ENCODE data around the gene PRR5L.
"Not testable (repeated sequence)": the region's sequence is repeated elsewhere in the genome, so short reads cannot be mapped to it uniquely, and the experiment has no call there.

Gene PRR5L

DNA sequence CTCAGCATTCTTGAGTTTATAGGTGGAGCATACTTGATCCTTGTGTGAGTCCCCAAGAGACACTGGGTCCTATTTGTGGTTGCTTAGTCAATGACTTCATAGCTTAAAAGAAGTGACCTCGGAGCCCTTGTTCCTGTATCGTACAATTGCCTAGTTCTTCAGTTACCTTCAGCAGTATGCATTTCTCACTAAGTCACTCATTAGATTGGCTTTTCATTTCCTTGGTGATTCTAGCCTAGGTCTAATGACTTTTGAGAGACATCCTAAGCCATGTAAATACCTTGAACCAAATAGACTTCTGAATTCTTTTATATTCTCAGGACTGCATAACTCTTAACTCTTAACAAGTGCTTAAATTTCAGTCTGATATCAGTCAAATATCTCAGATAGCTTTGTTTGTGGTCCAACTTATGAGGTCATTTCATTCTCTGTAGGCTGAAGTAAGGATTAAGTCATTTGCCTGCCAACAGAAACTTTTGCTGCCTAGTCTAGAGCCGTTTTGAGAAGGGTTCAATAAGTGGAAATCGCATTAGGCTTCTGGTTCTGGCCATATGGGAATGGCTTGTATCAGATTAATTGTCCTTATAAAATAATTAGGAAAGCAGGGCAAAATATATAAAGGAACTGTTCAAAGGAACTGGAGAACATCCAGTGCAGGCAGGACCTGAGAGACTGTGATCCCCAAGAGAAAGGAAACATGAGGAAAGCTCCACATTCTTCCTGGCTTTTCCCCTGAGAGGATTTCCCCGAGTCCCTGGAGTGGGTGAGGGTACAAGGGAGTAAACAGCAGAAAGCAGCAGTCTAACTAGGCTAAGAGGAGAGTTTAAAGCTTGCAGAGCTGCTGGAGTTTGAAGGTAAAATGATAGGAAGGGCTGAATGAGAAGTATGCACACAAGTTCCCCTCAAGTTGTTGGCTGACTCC lies 174.1 kb downstream of the PRR5L start:
- DNase-seq: no peak

DNA sequence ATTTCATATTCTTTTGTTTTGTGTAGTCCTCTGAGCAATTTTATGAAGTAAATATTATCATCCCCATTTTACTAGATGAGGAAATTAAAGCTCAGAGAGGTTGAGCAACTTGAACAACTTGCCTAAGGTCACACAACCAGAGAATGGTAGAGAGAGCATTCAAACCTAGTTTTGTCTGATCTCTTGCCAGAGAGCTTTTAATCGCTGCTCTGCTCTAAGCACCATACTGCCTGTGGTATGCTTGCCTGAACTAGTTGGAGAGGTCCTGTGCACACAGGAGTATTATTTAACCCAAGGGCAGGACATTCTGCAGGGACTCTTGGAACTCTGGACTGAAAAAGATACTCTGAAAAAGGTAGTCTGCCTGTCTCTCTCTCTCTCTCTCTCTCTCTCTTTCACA lies 175.5 kb downstream of the PRR5L start:
- DNase-seq: no peak

DNA sequence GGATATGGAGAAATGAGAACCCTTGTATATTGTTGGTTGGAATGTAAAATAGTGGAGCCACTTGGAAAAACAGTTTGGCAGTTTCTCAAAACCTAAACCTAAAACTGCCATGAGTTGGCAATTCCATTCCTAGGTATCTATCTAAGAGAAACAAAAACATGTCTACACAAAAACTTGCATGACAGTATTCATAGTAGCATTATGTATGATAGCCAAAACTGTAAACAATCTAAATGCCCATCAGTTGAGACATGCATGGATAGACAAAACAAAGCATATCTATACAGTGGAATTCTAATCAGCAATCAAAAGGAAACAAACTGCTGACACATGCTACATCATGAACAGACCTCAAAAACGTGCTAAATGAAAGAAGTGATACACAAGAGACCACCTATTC lies 179.1 kb downstream of the PRR5L start:
- DNase-seq: no peak

DNA sequence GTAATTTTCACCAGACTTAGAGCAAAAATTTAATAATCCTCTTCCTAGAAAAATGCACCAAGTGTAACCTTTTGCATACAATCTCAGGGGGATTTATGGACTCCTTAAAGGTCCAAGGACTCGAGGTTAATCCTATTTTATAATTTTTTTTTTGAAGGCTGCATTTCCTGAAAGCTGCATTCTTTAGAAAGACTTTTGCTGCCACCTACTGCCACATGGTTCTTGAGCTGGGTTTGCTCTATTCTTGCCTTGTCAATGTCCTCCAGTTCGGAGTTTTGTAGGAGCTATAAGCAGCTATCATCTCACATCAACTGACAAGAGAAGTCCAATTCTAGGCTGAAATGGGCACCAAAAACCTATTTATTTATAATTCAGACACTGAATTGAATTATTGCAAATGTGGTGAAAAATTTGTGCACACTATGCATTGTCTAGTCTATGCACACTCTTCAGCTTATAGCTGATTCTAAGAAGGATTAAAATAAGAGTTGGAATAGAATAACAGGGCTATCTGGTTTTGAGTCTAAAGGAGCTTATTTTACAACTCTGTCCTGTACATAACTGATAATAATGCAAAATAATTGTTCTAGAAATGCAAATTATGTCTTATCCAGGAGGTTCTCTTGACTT lies 182.7 kb downstream of the PRR5L start:
- peak; percentile 76 for DNase-seq

DNA sequence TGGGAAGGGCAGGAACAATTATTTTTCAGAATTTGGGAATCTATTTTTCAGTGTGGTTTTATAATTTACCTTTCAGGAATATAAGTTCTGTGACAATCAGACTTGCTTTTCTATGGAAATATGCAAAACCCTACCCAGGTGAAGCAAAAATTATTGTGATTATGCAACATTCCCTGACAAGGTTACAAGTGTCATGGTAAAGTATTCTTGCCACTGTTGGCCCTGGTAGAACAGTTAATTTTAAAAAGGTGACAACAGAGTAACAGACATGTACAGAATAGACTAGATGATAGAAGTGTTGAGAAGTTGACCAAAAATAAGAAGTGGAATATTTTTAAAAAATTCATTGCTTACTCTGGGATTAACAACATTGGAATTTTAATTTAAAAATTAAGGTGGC lies 184.7 kb downstream of the PRR5L start:
- DNase-seq: no peak

DNA sequence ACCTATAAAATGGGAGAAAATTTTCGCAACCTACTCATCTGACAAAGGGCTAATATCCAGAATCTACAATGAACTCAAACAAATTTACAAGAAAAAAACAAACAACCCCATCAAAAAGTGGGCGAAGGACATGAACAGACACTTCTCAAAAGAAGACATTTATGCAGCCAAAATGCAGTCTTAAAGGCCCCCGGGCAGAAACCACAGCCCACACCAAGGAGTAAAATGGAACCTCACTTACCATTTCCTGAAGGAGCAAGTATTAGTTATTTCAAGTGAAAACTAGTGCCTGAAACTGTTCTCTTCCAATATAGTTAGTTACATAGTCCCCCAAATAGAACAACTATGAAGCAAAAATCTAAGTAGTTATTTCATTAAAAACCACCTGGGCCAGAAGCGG lies 187.0 kb downstream of the PRR5L start:
- DNase-seq: not testable (repeated sequence)

DNA sequence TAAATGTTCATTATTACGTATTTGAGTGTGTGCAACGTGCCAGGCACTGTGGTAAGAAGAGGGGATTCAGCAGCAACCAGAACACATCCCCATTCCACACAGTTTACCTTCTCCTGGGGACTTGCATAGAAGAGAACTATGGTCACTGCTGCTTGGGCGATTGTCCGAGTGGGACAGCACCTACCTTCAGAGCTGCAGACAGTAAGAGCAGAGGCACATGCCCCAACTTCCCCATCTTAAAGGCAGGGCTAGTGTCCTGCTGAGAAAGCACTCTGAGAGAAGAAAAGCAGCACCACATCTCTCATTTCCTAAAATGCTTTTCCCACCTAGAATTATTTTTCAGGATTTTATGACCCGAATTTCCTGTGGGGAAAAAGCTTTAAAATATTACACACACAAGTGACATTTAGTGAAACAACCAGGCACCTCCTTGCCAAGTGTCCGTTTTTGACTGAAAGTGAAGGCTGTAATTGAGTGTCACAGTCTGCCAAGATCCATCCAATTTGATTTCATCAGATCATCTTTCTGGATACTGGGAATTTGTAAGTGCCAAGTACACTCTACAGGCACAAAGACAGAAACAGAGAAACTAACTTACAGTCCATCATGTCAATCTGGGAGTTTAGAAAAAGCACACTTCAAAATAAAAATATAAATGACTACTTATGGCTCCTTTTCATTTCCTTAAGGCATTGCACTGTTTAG lies 189.4 kb downstream of the PRR5L start:
- no peak for DNase-seq

DNA sequence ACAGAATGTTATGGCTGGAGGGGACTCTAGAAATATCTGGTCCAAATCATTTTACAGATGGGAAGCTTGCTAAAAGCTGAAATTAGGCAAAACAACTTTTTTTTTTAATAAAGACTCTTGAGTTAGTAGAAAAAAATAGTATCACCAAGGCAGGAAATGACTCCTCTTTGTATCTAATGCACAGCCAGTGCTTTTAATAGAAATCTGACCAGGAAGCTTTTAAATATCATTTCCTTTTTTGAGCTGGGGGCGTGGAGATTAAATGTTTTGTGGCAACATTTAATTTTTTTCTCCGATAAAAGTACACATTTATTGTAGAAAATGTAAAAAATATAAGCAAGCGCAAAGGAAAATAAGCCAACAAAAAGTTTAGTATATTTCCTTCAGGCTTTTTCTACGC lies 191.5 kb downstream of the PRR5L start:
- no peak for DNase-seq

DNA sequence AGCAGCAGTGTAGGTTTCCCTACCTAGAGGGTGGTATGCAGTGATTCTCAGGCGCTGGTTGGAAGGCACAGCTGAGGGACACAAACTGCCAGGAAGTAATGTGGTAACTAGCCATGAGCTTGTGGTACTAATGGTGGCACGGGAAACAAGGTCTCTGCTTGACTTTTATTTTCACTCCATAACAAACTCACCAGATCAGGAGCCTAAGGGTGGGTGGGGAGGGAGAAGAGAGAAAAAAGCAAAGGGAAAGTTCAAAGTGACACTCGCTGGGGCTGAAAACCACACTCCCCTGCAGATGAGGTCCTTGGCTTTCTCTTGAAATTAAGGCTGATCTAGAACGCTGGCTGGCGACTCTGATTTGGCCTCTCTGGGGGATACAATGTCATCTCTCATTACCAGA lies 192.0 kb downstream of the PRR5L start:
- DNase-seq: no peak

DNA sequence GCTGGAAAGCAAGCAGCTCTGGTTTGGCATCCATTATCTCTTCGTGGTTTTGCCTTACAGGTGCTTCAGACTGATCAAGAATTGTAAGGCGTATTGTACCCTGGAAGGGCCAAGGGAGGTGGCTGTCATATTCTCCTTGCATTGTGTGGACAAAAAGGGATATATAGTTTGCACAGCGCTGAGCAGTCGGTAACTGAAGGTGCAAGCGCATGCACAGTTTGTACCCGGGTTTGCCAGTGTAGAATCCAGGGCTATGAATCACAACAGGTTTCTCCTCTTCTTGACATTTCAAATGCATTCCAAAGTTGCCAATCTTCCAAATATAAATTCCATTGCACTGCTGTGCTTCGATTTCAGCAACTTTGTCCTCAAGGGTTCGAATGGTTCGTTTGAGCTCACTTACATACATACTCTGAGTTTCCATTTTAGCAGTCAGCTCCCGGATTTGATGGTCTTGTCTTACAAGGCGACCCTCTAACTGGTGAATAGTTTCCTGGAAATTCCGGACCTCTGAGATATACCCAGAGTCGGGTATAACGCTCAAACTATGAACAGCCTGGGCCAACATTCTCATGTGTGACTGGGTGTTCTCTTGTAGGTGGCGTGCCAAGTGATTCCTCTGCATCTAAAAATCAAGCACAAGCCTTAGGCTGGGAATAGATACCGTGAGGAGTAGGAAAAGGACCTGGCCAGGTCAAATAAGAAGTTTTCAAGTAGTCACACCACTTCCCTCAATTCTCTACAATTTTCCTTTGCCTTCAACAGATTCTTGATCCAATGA lies 194.1 kb downstream of the PRR5L start:
- no peak for DNase-seq

DNA sequence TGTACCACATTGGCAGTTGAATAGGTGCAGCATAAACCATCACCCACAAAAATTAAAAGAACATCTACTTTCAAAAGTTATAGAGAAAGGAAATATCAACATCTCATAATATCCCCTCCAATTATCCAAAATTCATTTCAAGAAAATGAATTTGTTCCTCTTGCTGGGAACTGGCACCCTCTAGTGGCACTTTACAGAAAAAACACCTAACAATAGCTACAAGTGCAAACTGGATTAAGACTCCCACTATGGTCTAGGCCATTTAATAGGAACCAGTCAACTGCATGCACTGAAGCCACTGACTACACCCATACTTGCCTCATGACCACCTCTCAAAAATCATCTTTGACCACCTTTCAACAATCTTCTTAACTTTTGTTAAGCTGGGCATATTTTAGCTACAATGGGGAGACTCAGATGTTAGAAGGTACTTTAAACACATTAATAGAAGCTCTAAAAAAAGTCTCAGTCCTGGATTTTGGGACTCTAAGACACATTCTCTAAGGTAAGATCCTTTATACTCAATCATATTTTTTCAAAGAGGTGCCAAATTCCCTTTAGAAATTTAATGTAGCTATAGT lies 196.7 kb downstream of the PRR5L start:
- DNase-seq: peak; percentile 47

DNA sequence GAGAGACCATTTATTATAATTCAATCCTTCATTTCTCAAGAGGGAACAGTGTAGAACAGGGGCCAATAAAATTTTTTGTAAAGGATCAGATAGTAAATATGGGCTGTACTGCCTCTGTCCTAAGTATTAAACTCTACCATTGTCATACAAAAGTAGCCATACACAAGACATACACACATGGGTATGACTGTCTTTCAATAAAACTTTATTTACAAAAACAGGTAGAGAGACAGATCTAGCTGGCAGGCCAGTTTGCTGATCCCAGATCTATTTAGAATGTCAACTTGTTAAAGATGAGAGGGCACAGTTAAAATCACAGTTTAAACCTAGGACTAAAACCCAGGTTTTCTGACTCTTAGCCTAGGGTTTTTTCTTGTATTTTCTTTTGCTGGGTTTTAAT lies 197.2 kb downstream of the PRR5L start:
- DNase-seq: no peak

DNA sequence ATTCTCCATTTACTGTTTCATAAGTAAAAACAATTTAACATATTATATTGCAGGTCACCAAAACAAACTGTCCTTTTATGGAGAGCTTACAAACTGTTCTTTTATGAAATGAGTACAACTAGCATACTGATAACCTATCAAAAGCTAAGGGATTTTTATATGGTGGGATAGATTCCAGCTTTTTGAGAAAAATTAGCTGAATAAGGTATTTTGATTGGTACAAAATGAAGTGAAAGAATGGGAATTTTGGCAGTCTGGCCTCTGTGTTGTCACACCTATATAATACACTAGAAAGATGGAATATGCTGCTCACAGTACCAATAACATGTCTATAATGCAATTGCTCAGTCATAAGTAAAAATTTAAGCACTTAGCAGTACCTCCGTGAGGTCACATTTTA lies 202.6 kb downstream of the PRR5L start:
- no peak for DNase-seq

DNA sequence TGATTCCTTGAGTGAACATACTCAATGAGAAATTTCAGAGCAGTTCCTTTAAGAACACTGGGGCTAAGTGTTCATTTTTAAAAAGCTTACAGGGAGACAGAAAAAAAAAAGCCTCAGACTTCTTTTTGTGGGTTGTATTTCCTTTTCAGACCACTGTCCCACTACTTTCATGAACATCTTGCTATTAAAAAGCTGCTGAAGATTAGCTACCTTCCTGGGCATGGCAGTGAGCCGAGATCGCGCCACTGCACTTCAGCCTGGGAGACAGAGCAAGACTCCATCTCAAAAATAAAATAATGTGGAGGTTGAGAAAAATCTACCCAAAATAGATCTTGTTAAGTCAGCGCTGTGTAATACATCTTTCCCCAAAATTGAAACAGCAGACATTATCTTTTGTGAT lies 203.2 kb downstream of the PRR5L start:
- DNase-seq: no peak

DNA sequence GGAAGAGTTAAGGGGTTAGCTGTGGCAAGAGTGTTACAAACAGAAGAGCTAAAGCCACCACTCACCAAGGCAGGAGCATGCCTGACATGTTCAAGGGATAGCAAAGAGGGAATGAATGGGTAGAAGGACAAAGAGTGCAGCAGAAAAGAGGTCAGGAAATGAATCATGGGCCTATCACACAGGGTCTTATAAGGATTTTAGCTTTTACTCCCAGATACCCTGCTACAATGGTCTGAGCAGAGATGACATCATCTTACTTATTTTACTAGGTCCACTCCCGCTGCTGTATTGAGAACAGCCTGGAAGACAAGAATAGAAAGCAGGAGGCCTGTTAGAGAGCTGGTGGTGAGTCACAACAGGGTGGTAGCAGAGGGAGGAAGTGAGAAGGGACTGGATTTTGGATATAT lies 204.2 kb downstream of the PRR5L start:
- peak; percentile 19 for DNase-seq

DNA sequence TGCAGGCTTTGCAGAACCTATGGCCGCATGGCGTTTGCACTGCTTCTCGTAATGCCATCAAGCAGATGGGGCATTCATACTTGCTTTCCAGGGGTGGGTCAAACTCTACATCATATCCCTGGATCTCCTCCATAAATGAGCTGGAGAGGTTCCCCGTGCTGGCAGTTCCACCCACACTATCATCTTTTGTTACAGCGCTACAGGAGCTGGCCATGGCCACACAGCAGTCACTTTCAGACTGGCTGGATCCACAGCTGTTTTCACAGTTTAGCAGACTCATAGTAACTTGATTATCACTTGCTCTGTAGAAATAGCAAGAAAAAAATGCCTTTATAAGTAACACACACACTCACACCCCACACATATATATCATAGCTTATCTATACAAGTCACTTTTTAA lies 205.1 kb downstream of the PRR5L start:
- DNase-seq: peak; percentile 18

DNA sequence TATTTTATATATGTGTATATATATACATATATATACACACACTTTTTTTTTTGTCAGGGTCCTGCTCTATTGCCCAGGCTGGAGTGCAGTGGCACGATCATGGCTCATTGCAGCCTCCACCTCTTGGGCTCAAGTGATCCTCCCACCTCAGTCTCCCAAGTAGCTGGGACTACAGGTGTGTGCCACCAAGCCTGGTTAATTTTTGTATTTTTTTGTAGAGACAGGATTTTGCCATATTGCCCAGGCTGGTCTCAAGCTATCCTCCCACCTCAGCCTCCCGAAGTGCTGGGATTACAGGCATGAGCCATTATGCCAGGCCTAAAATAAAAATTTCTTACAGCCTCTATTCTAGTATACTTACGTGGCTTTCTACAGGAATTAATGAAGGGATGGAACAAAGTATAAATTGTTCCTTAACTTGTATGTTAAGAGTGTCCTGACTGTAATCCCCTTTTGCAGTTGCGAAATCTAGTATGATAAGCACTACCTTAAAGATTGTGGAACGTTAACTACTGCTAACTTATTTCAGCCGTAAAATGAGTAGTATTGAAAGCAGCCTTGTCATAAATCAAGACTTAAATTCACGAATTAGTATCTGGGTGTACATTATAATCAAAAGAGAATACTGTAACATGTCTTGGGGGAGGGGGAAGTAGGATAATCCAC lies 211.9 kb downstream of the PRR5L start:
- DNase-seq: no peak

DNA sequence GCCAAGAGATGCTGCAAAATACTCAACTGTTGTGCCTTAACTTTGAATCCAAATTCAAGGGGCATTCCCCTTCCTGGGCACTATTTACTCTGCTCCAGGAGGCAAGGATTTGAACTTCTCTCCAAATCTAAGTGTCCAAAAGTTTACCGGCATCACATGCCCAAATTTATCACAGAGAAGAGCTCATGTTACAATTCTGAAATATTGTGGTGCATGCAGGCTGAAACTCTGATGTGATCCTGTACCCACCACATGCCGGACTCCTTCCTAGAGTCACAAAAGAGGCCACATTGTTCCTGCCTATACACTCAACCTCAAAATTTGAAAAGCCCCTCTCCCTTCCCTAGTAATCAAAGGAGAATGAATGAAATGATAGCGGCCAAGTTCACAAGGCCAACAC lies 212.7 kb downstream of the PRR5L start:
- DNase-seq: no peak

DNA sequence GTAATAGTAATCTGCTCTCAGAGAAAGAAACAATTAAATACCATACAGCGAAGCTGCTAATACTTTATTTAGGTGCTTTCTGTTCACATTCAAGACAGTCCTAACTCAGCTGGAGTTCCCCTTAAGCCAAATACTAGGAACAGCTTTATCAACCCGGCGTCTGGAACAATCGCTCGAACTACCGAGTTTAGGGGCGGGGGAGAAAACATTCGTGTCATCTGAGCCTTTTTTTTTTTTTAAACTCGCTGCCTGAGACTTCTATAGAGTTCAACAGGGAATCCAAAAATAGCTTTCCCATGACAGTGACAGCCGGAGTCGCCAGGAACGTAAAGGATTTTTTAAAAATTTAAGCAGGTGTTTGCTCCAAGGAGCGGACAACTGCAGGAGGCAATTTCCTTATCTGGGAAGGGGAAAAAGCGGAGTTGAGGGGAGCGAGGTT lies 213.1 kb downstream of the PRR5L start:
- peak; percentile 24 for DNase-seq

DNA sequence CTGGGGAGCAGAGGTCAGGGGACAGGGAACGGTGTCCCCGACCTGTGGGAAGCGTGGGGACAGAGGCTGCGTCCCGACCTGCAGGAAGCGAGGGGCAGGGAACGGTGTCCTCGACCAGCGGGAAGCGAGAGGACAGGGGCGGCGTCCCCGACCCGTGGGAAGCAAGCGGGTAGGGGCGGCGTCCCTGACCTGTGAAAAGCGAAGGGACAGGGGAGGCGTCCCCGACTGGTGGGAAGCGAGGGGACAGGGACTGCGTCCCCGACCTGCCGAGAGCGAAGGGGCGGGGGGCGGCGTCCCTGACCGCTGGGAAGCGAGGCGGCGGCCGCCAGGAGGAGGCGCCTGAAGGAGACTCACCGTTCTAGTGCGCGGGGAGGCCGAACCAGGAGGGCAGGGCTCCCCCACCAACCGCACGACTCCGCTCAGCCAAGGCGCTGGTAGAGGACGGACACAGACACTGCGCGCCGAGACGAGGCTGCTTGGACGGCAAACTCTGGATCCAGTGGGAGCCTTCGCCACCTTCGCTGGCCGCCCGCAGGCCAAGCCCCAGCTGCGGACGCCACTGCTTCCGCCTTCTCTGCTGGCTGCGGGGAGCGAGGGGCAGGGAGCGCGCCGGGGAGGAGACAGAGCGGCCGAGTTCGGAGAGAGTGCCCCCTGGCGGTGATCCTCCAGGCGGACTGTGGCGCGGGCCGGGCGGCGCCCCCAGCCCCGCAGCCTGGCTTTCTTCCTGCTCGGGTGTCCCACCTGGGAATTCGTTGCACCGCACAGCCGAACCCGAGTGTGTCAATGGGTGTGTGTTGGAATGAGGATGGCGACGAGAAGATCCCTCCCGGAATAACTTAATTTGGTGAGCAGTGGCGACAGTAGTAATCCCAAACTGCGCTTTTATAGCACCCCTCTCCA lies 213.9 kb downstream of the PRR5L start, which contains the start of gene TRAF6:
TRAF6 (minus strand) TSS at position 579 of the 900 bp plus-strand sequence. CDS start 8,757 bp downstream, outside the sequence.
- peak; percentile 85 for DNase-seq

DNA sequence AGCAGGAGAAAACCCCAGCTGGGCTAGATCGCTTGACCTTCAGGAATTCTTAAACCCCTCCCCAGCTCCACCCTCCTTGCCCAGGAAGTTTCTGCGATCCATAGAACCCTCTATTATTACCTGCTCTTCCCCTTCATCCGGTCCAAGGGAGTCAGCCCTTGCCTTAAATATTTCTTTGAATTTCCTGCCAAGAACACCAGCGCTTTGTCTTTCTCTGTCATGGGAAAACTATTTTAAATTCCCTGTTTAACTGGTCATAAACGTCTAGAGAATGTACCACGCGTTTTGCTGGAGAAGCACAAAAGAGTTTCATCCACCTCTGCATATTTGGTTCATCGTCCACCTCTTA lies 214.5 kb downstream of the PRR5L start:
- no peak for DNase-seq

All from midbrain (tissue), 1 donor.